Mesenchymal stem cell (in vitro differentiated cells and primary cell): Measurements from ENCODE around the gene CKMT2.

ENCODE experiments used
- DNase-seq: peaks from one replicate; pipeline ENCODE4 v3.0.0-alpha.2; 2013
- H2AFZ ChIP-seq: one replicate; pipeline ENCODE4 v1.6.1; 2013; ENCODE audit warnings: low read depth, mild to moderate bottlenecking, control low read depth, inconsistent platforms, low read length, moderate library complexity
- H2AK5ac ChIP-seq: 2 replicates; pipeline ENCODE4 v1.6.1; 2013; ENCODE audit warnings: low read length, moderate library complexity, mild to moderate bottlenecking, inconsistent platforms; ENCODE audit not compliant: severe bottlenecking
- H2BK120ac ChIP-seq: one replicate; pipeline ENCODE4 v1.6.1; 2013; ENCODE audit warnings: low read depth, mild to moderate bottlenecking, inconsistent platforms, low read length, moderate library complexity
- H2BK12ac ChIP-seq, 2 experiments: one replicate each; pipeline ENCODE4 v1.6.1; 2013; ENCODE audit warnings: inconsistent platforms in 2 of 2, low read length in 2 of 2, mild to moderate bottlenecking in 2 of 2, moderate library complexity in 2 of 2, control low read depth in 1 of 2
- H2BK15ac ChIP-seq: one replicate; pipeline ENCODE4 v1.6.1; 2013; ENCODE audit warnings: mild to moderate bottlenecking, low read depth, inconsistent platforms; ENCODE audit not compliant: poor library complexity, severe bottlenecking
- H2BK5ac ChIP-seq: 2 replicates; pipeline ENCODE4 v1.6.1; 2013; ENCODE audit warnings: low read depth, mild to moderate bottlenecking, low read length, control low read depth, inconsistent platforms; ENCODE audit not compliant: poor library complexity, severe bottlenecking
- H3K14ac ChIP-seq, 2 experiments: one replicate each; pipeline ENCODE4 v1.6.1; 2013; ENCODE audit warnings: inconsistent platforms in 2 of 2, low read length in 2 of 2, control low read depth in 1 of 2, mild to moderate bottlenecking in 1 of 2, moderate library complexity in 1 of 2
- H3K18ac ChIP-seq, 2 experiments: one replicate each; pipeline ENCODE4 v1.6.1; 2013; ENCODE audit warnings: inconsistent platforms in 2 of 2, low read length in 2 of 2, control low read depth in 1 of 2, low read depth in 1 of 2, mild to moderate bottlenecking in 1 of 2
- H3K23ac ChIP-seq, 2 experiments: one replicate each; pipeline ENCODE4 v1.6.1; 2013; ENCODE audit warnings: inconsistent platforms in 2 of 2, low read length in 2 of 2, mild to moderate bottlenecking in 2 of 2, moderate library complexity in 2 of 2, control low read depth in 1 of 2
- H3K27ac ChIP-seq: 2 replicates; pipeline ENCODE4 v1.5.1; 2013; ENCODE audit warnings: mild to moderate bottlenecking, moderate library complexity, low read length, control low read depth, inconsistent platforms; ENCODE audit not compliant: poor library complexity, severe bottlenecking
- H3K27me3 ChIP-seq, 2 experiments: 2 replicates each; pipeline versions ENCODE4 v1.6.1 to v1.7.0; 2013; ENCODE audit warnings: low read length in 2 of 2, mild to moderate bottlenecking in 2 of 2, moderate library complexity in 2 of 2, control low read depth in 1 of 2, inconsistent platforms in 1 of 2; ENCODE audit not compliant: control insufficient read depth in 1 of 2, insufficient read depth in 1 of 2
- H3K36me3 ChIP-seq, 2 experiments: 2 replicates each; pipeline versions ENCODE4 v1.6.1 to v1.7.0; 2013; ENCODE audit warnings: low read length in 2 of 2, control low read depth in 1 of 2, inconsistent platforms in 1 of 2, low read depth in 1 of 2, mild to moderate bottlenecking in 1 of 2; ENCODE audit not compliant: insufficient read depth in 2 of 2, control insufficient read depth in 1 of 2
- H3K4ac ChIP-seq, 2 experiments: one replicate each; pipeline ENCODE4 v1.6.1; 2013; ENCODE audit warnings: inconsistent platforms in 2 of 2, low read length in 2 of 2, mild to moderate bottlenecking in 2 of 2, moderate library complexity in 2 of 2, control low read depth in 1 of 2, low read depth in 1 of 2
- H3K4me1 ChIP-seq: 2 replicates; pipeline ENCODE4 v1.6.1; 2013; ENCODE audit warnings: low read depth, low read length, control low read depth; ENCODE audit not compliant: control insufficient read depth, insufficient read depth
- H3K4me2 ChIP-seq: 2 replicates; pipeline ENCODE4 v1.6.1; 2013; ENCODE audit warnings: low read length, mild to moderate bottlenecking, inconsistent platforms; ENCODE audit not compliant: poor library complexity, severe bottlenecking
- H3K4me3 ChIP-seq, 2 experiments: 2 replicates each; pipeline versions ENCODE4 v1.5.1 to v1.7.0; 2013; ENCODE audit warnings: low read length in 2 of 2, mild to moderate bottlenecking in 2 of 2, control low read depth in 1 of 2, low read depth in 1 of 2; ENCODE audit not compliant: insufficient read depth in 1 of 2
- H3K79me1 ChIP-seq: replicated peaks from 2 replicates; pipeline ENCODE4 v1.6.1; 2013; ENCODE audit warnings: mild to moderate bottlenecking, control low read depth, low read length, inconsistent platforms; ENCODE audit not compliant: poor library complexity, severe bottlenecking
- H3K9ac ChIP-seq: 2 replicates; pipeline ENCODE4 v1.7.0; 2013; ENCODE audit warnings: mild to moderate bottlenecking, low read length, moderate library complexity
- H3K9me3 ChIP-seq: 2 replicates; pipeline ENCODE4 v1.7.0; 2013; ENCODE audit warnings: mild to moderate bottlenecking, low read length; ENCODE audit not compliant: control insufficient read depth
- H4K8ac ChIP-seq: one replicate; pipeline ENCODE4 v1.6.1; 2013; ENCODE audit warnings: inconsistent platforms, mild to moderate bottlenecking, low read length, moderate library complexity
- H4K91ac ChIP-seq: one replicate; pipeline ENCODE4 v1.6.1; 2013; ENCODE audit warnings: mild to moderate bottlenecking, low read length, inconsistent platforms
- whole genome bisulfite sequencing: methylation state at CpG from one replicate; pipeline ENCODE4 v1.1.7; 2013; ENCODE audit warnings: mixed read lengths; 5-methylcytosine and 5-hydroxymethylcytosine counted together

Gene CKMT2

DNA sequence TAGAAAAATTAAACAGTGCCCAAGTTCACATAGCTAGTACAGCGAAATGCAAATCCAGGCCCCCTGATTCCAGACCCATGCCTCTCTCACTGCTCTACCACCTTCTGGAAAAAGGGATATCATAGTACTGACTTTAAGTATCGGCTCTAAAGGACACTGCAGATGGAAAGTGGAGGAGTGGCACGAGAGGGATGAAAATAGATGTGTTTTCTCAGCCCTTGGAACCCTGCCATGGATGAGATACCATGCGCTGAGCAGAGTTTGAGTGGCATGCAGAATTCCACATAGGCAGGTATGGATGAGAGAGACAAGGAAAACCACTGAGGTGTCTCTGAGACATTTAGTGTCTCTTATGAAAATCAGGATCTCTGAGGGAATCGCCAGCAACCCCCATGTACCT lies 18.8 kb downstream of the CKMT2 start:
- H4K91ac ChIP-seq: no peak overlapping the region

DNA sequence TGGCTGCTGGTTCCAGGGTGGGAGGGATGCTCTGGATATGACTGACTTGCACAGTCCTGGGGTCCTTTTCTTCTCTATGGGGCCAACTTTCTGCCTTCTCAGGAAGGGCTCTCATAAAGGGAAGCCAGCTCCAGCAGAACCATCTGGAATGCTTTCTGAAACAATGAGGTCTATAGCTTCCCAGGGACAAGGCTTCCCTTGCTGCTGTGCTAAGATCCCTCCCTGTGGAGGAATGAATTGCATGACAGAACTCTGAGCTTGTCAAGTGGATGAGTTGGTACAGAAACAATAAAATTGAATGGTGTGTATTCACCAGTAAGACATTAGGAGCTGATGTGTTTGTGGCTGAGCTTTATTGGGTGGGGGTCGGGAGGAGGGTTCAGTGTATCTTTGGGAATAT lies 19.8 kb downstream of the CKMT2 start:
- WGBS: no CpG with 5 or more reads among the region's 1 CpG
- Histone ChIP-seq H3K79me1 (peaks cover 21% of the 10 kb centered on the region), H3K36me3 (peaks cover 7 to 9% of the 10 kb centered on the region in 2 experiments), H3K4me2 (no peak overlapping the region), H3K4me1 (no peaks in the 10 kb centered on the region), H3K27me3 (no peaks in the 10 kb centered on the region), H2BK12ac (no peak overlapping the region), H3K27ac (no peak overlapping the region), H2AK5ac (no peak overlapping the region), H4K8ac (no peak overlapping the region), H3K9ac (no peak overlapping the region), H4K91ac (no peak overlapping the region), H3K4me3 (no peak overlapping the region), H2AFZ (no peak overlapping the region), H3K14ac (no peak overlapping the region), H3K18ac (no peak overlapping the region), H3K4ac (no peak overlapping the region), H3K9me3 (no peaks in the 10 kb centered on the region), H2BK120ac (no peak overlapping the region), H2BK15ac (no peak overlapping the region), H2BK5ac (no peak overlapping the region), H3K23ac (no peak overlapping the region)
- DNase-seq: no peak

More for the DNA sequence above, 18.8 kb downstream of the CKMT2 start:
- DNase-seq: no peak
- no peaks in the 10 kb centered on the region for H3K4me1 ChIP-seq
- no peak overlapping the region for H2AK5ac ChIP-seq
- no peak overlapping the region for H2BK120ac ChIP-seq
- H2BK12ac ChIP-seq: no peak overlapping the region
- H2BK5ac ChIP-seq: no peak overlapping the region
- 97% methylated on average over 5 of the region's 5 CpGs for WGBS
- no peak overlapping the region for H3K4me2 ChIP-seq
- no peak overlapping the region for H2BK15ac ChIP-seq
- H3K4ac ChIP-seq: no peak overlapping the region
- no peak overlapping the region for H2AFZ ChIP-seq
- H3K27ac ChIP-seq: no peak overlapping the region
- peaks cover 21% of the 10 kb centered on the region for H3K79me1 ChIP-seq
- H3K4me3 ChIP-seq: no peak overlapping the region
- H4K8ac ChIP-seq: no peak overlapping the region
- no peak overlapping the region for H3K23ac ChIP-seq
- H3K9me3 ChIP-seq: no peaks in the 10 kb centered on the region
- H3K27me3 ChIP-seq: no peaks in the 10 kb centered on the region
- H3K36me3 ChIP-seq: peaks cover 7 to 9% of the 10 kb centered on the region in 2 experiments
- H3K9ac ChIP-seq: no peak overlapping the region
- no peak overlapping the region for H3K18ac ChIP-seq
- H3K14ac ChIP-seq: no peak overlapping the region

- no peaks in the 10 kb centered on the region for H3K9me3 ChIP-seq
- no peak overlapping the region for H4K91ac ChIP-seq
- DNase-seq: no peak
- no peak overlapping the region for H4K8ac ChIP-seq
- WGBS: 95% methylated on average over 4 of the region's 4 CpGs
- no peak overlapping the region for H3K23ac ChIP-seq
- H2AK5ac ChIP-seq: no peak overlapping the region
- peaks cover 9 to 11% of the 10 kb centered on the region in 2 experiments for H3K36me3 ChIP-seq
- no peak overlapping the region for H3K4me2 ChIP-seq
- no peak overlapping the region for H2AFZ ChIP-seq
- no peak overlapping the region for H3K14ac ChIP-seq
- H2BK12ac ChIP-seq: no peak overlapping the region
- H3K27me3 ChIP-seq: no peaks in the 10 kb centered on the region
- peaks cover 25% of the 10 kb centered on the region for H3K79me1 ChIP-seq
- H2BK120ac ChIP-seq: no peak overlapping the region
- H2BK15ac ChIP-seq: no peak overlapping the region
- H3K4me3 ChIP-seq: no peak overlapping the region
- no peak overlapping the region for H3K9ac ChIP-seq
- no peak overlapping the region for H2BK5ac ChIP-seq
- H3K4ac ChIP-seq: no peak overlapping the region
- H3K4me1 ChIP-seq: no peaks in the 10 kb centered on the region
- no peak overlapping the region for H3K18ac ChIP-seq
- no peak overlapping the region for H3K27ac ChIP-seq
Measured at GRCh38 chr5:81253875-81254274, 20.8 kb downstream of the CKMT2 start.

DNA sequence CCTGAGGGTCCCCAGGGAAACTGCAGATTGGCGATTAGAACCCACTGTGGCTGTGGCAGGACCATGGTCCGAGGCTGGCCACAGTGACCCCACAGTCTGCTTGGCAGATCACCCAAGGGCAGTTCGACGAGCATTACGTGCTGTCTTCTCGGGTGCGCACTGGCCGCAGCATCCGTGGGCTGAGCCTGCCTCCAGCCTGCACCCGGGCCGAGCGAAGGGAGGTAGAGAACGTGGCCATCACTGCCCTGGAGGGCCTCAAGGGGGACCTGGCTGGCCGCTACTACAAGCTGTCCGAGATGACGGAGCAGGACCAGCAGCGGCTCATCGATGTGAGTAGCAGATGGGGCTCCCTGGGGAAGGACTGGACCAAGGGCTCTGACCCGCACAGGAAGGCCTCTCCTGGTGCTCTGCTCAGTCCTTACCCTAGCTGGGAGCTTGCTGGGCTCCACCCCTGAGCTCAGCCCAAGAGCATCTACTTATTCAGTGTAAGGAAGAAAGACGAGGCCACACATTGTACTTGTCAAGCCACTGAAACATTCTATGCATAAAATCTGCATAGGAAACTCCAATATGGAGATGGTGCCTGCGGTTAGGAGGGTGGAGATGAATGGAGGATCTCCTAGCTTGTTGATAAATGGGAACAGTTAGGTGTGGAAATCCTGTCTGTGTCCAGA lies 21.9 kb downstream of the CKMT2 start:
- Histone ChIP-seq H2BK120ac (no peak overlapping the region), H3K36me3 (peaks cover 9 to 21% of the 10 kb centered on the region in 2 experiments), H2AFZ (no peak overlapping the region), H4K91ac (no peak overlapping the region), H2AK5ac (no peak overlapping the region), H3K23ac (no peak overlapping the region), H3K9ac (no peak overlapping the region), H3K4me1 (no peaks in the 10 kb centered on the region), H3K79me1 (peaks cover 30% of the 10 kb centered on the region), H3K27me3 (no peaks in the 10 kb centered on the region), H3K4me2 (no peak overlapping the region), H2BK12ac (no peak overlapping the region), H2BK15ac (no peak overlapping the region), H3K27ac (no peak overlapping the region), H2BK5ac (no peak overlapping the region), H3K4ac (no peak overlapping the region), H3K4me3 (no peak overlapping the region), H4K8ac (no peak overlapping the region), H3K9me3 (no peaks in the 10 kb centered on the region), H3K18ac (no peak overlapping the region), H3K14ac (no peak overlapping the region)
- DNase-seq: no peak
- WGBS: 95% methylated on average over 20 of the region's 21 CpGs
